Epithelial cell of esophagus (primary cell): Measurements from ENCODE around the gene MAP6.

ENCODE experiments used
- DNase-seq: peaks from one replicate; pipeline ENCODE4 v3.0.0; 2010; ENCODE audit warnings: low read depth
- H3K4me3 ChIP-seq: 2 replicates; pipeline ENCODE4 v1.5.1; 2011; ENCODE audit warnings: mild to moderate bottlenecking, low read length, control low read depth
- CTCF ChIP-seq: IDR thresholded peaks from 2 replicates; pipeline ENCODE4 v1.5.1; 2011; ENCODE audit warnings: low read depth, mild to moderate bottlenecking, low read length, control low read depth, inconsistent platforms; ENCODE audit not compliant: insufficient read depth; ENCODE audit errors: missing control alignments

The MAP6 gene

GRCh38 chr11:75644370-75644769 lies 24.5 kb downstream of the MAP6 start:
- H3K4me3 ChIP-seq = no peak overlapping the region
- TF ChIP-seq CTCF = no peak
- no peak for DNase-seq

GRCh38 chr11:75642402-75643113 lies 26.3 kb downstream of the MAP6 start:
- no peak for DNase-seq
- no peak for TF ChIP-seq CTCF

GRCh38 chr11:75639762-75640181 lies 29.1 kb downstream of the MAP6 start:
- H3K4me3 ChIP-seq = no peak overlapping the region
- TF ChIP-seq CTCF = no peak
- no peak for DNase-seq

More at GRCh38 chr11:75642402-75643113, 26.3 kb downstream of the MAP6 start:
- no peak overlapping the region for H3K4me3 ChIP-seq

- TF ChIP-seq CTCF = no peak
- H3K4me3 ChIP-seq = no peak overlapping the region
- DNase-seq = no peak
These were observed 30.8 kb downstream of the MAP6 start for GRCh38 chr11:75637998-75638397.

- TF ChIP-seq CTCF = no peak
- no peak overlapping the region for H3K4me3 ChIP-seq
- DNase-seq = peak; percentile 37
These were observed 33.6 kb downstream of the MAP6 start for GRCh38 chr11:75635066-75635862.

GRCh38 chr11:75633409-75634066 lies 35.3 kb downstream of the MAP6 start:
- no peak for DNase-seq
- TF ChIP-seq CTCF = no peak
- H3K4me3 ChIP-seq = no peak overlapping the region
